ENCODE data around the gene TPO. TPM values are rescaled to one million over a fixed set of nuclear protein-coding genes. Genes with fewer than 3 reads are reported as not detected.
"Not testable (repeated sequence)": the region's sequence is repeated elsewhere in the genome, so short reads cannot be mapped to it uniquely, and the experiment has no call there.

The TPO gene
- total and polyA plus RNA-seq, 8 donors: 0.19 to 8.2 (median 0.49) TPM; not detected in 1

DNA sequence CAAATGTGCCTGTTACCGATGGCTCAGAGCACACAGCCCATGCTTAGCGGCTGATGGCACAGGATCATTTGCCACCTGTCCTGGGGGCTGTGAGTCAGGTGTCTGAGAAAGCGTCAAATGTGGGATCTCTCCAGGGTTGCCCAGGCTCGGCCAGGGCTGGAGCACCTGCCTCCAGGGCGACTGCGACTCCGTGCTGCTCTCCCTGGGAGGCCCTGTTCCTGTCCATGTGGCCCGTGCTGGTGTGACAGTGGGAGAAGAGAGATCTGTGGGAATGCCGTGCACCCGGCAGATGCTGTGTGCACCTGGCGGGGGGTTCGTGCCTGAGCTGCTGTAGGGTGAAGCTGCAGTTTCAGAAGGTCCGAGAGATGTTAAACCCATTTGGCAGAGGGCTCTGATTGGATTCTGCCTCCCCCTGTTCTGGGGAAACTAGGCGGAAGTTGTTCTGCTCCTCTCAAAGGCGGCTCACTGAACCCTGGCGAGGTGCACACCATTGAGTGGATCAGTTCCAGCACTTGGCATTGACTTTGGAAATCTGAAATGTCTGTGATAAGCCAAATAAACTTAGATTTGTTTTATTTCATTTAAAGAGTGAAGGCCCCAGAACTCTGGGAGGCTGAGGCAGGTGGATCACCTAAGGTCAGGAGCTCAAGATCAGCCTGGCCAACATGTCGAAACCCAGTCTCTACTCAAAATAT is 34.7 kb upstream of the TPO start:
- H3K4me1 ChIP-seq: peaks cover 0 to 4% (median 0%) of the 10 kb centered on the region in 3 donors
- peak overlapping the region in 1 of 4 donors; percentile 15 for H3K27ac ChIP-seq
- H3K9me3 ChIP-seq: no peaks in the 10 kb centered on the region
- TF ChIP-seq, protein P1, sequence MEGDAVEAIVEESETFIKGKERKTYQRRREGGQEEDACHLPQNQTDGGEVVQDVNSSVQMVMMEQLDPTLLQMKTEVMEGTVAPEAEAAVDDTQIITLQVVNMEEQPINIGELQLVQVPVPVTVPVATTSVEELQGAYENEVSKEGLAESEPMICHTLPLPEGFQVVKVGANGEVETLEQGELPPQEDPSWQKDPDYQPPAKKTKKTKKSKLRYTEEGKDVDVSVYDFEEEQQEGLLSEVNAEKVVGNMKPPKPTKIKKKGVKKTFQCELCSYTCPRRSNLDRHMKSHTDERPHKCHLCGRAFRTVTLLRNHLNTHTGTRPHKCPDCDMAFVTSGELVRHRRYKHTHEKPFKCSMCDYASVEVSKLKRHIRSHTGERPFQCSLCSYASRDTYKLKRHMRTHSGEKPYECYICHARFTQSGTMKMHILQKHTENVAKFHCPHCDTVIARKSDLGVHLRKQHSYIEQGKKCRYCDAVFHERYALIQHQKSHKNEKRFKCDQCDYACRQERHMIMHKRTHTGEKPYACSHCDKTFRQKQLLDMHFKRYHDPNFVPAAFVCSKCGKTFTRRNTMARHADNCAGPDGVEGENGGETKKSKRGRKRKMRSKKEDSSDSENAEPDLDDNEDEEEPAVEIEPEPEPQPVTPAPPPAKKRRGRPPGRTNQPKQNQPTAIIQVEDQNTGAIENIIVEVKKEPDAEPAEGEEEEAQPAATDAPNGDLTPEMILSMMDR (IDR thresholded peaks at IDR 0.05): no peak
- no peaks in the 10 kb centered on the region for H3K36me3 ChIP-seq
- H3K4me3 ChIP-seq: no peak overlapping the region
- WGBS, 2 donors: 48 to 51% methylated on average over 17 of the region's 17 CpGs
- DNase-seq (peak in 2 of 6 donors; percentile 31 to 57), FAIRE-seq (no peak), ATAC-seq (peak; percentile 37 to 90 (median 66))
- intact Hi-C loops (cut with DNase I): no loop called here
- H3K27me3 ChIP-seq: no peaks in the 10 kb centered on the region

DNA sequence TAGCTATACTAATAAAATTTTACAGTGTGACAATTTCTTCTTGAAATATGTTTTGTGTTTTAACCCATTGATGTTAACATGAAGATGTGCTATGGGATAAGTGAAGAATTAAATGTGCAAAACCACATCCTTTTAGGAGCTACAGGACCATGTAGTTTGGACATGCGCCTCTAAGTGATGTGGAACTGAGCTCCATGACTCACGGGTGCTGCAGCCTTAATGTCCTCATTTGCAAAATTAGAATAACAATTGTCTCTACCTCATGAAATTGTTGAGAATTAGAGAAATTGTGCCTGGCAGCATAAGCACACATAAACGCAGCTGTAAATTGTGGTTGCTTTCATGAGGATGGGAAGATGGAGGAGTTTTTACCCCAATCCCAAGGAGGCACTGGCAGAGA is 31.6 kb upstream of the TPO start:
- no peak for ATAC-seq
- TF ChIP-seq, protein P1 (IDR thresholded peaks at IDR 0.05): no peak
- 79 to 87% methylated on average over 3 of the region's 3 CpGs for WGBS, 2 donors

GRCh38 chr2:1387954-1388725 is 25.1 kb upstream of the TPO start:
- H3K9me3 ChIP-seq; intact Hi-C loops (cut with DNase I); FAIRE-seq; H3K27ac ChIP-seq; H3K27me3 ChIP-seq; H3K4me3 ChIP-seq; H3K36me3 ChIP-seq; DNase-seq; ATAC-seq; H3K4me1 ChIP-seq: not testable (repeated sequence)
- WGBS, 2 donors: 68 to 79% methylated on average over 16 to 18 of the region's 18 CpGs

More for the DNA sequence above, 31.6 kb upstream of the TPO start:
- FAIRE-seq (no peak), DNase-seq (no peak)
- Histone ChIP-seq H3K9me3 (no peaks in the 10 kb centered on the region), H3K36me3 (no peaks in the 10 kb centered on the region), H3K4me1 (peaks cover 0 to 4% (median 0%) of the 10 kb centered on the region in 3 donors), H3K4me3 (no peak overlapping the region), H3K27me3 (no peaks in the 10 kb centered on the region), H3K27ac (no peak overlapping the region)
- intact Hi-C loops (cut with DNase I): no loop called here

GRCh38 chr2:1390118-1390517 is 23.1 kb upstream of the TPO start:
- H3K27ac ChIP-seq; intact Hi-C loops (cut with DNase I); H3K9me3 ChIP-seq; ATAC-seq; FAIRE-seq; H3K36me3 ChIP-seq; H3K4me3 ChIP-seq; H3K27me3 ChIP-seq; DNase-seq; H3K4me1 ChIP-seq: not testable (repeated sequence)
- 87% methylated on average over 6 of the region's 6 CpGs for WGBS, 2 donors

- intact Hi-C loops (cut with DNase I): no loop called here
- H3K36me3 ChIP-seq: no peaks in the 10 kb centered on the region
- H3K27ac ChIP-seq: peak overlapping the region in 1 of 4 donors; percentile 1
- no peaks in the 10 kb centered on the region for H3K27me3 ChIP-seq
- DNase-seq (peak in 2 of 6 donors; percentile 38 to 66), FAIRE-seq (no peak), ATAC-seq (peak in 3 of 4 donors; percentile 30 to 95 (median 85))
- WGBS, 2 donors: 24 to 37% methylated on average over 2 of the region's 2 CpGs
- TF ChIP-seq, protein P1 (IDR thresholded peaks at IDR 0.05): no peak
- no peak overlapping the region for H3K4me3 ChIP-seq
- H3K9me3 ChIP-seq: no peaks in the 10 kb centered on the region
- peaks cover 0 to 9% (median 5%) of the 10 kb centered on the region in 3 donors for H3K4me1 ChIP-seq
Observed at GRCh38 chr2:1393321-1393720, 19.9 kb upstream of the TPO start.

All from pancreas (tissue), 10 donors.